K562 (cell line): Measurements from ENCODE around the gene PIH1D1. TPM values are rescaled to one million over a fixed set of nuclear protein-coding genes. Genes with fewer than 3 reads are reported as not detected.
A peak's percentile ranks its signal among the peaks of the same experiment; 100 is the strongest.

Experiments used
- CBX1 ChIP-seq: sonication (generic); IDR thresholded peaks from 2 replicates; pipeline ENCODE4 v1.6.1; 2016; ENCODE audit warnings: antibody characterized with exemption, low read depth, mild to moderate bottlenecking
- ELF2 ChIP-seq: fragments of 250-450 bp; sonication (Bioruptor Pico); IDR thresholded peaks from 2 replicates; pipeline ENCODE4 v1.5.0; 2021; ENCODE audit warnings: mild to moderate bottlenecking
- HNRNPLL ChIP-seq: fragments of 200-400 bp; formaldehyde crosslinking; IDR thresholded peaks from 2 replicates; pipeline ENCODE4 v1.6.1; 2017; ENCODE audit warnings: low read length, low read depth, mild to moderate bottlenecking; ENCODE audit not compliant: poor library complexity, severe bottlenecking
- MIER1 ChIP-seq: fragments of 450-650 bp; IDR thresholded peaks from 2 replicates; pipeline ENCODE4 v1.6.1; 2016; ENCODE audit warnings: antibody characterized with exemption, mild to moderate bottlenecking, low read depth
- MTA3 ChIP-seq: fragments of 450-650 bp; formaldehyde crosslinking; IDR thresholded peaks from 2 replicates; pipeline ENCODE4 v1.6.1; 2017; ENCODE audit warnings: mild to moderate bottlenecking, borderline replicate concordance
- NR3C1 ChIP-seq: sonication (generic); formaldehyde crosslinking; IDR thresholded peaks from 2 replicates; pipeline ENCODE4 v1.8.1; 2022; ENCODE audit warnings: missing genetic modification reagents
- RBFOX2 ChIP-seq: fragments of 200-400 bp; formaldehyde crosslinking; IDR thresholded peaks from 2 replicates; pipeline ENCODE4 v1.6.1; 2017; ENCODE audit warnings: low read depth, mild to moderate bottlenecking, low read length, moderate library complexity
- SIRT6 ChIP-seq: IDR thresholded peaks from one replicate; pipeline ENCODE4 v1.6.1; 2012; ENCODE audit warnings: low read depth, mild to moderate bottlenecking, control low read depth, inconsistent platforms, low read length, moderate library complexity
- SMARCE1 ChIP-seq: fragments of 450-650 bp; IDR thresholded peaks from 2 replicates; pipeline ENCODE4 v1.7.1; 2016; ENCODE audit warnings: mild to moderate bottlenecking
- TRIM24 ChIP-seq, 2 experiments: fragments of 450-650 bp; IDR thresholded peaks; 2 replicates each; pipeline ENCODE4 v1.6.1; 2016
- ZNF586 ChIP-seq: fragments of 450-650 bp; formaldehyde crosslinking; conservative IDR thresholded peaks from 2 replicates; pipeline ENCODE4 v1.4.0; 2020; ENCODE audit warnings: mild to moderate bottlenecking, moderate library complexity
- ZSCAN29 ChIP-seq: fragments of 450-650 bp; IDR thresholded peaks from 2 replicates; pipeline ENCODE4 v1.6.1; 2017
- polyA plus RNA-seq, 8 experiments: library from polyadenylated mRNA; depleted of rRNA in 4 of 8; stranded (reverse) in 5 of 8; unstranded in 3 of 8; fragments of >200 nt; fragmentation: Nextera tagmentation in 2 of 8; fragmentation: Illumina TruSeq in 1 of 8; extraction: Ambion mirVana in 2 of 8; extraction: Trizol in 1 of 8; gene quantifications; 2 replicates each; pipeline versions ENCODE4 v1.2.1 to v1.2.3, GENCODE V29; 2011 to 2014; ENCODE audit warnings: inconsistent platforms in 1 of 8, missing spikeins in 1 of 8
- total RNA-seq, 7 experiments: library from RNA; depleted of rRNA in 6 of 7; stranded (reverse); fragments of >200 nt in 6 of 7; fragmentation: Illumina TruSeq in 2 of 7; extraction: Trizol in 2 of 7; gene quantifications; 2 replicates each; pipeline versions ENCODE4 v1.2.1 to v1.2.3, GENCODE V29; 2011 to 2021; ENCODE audit warnings: low replicate concordance in 1 of 7
- TF ChIP-seq, protein P1 (sequence below): sonication (generic); formaldehyde crosslinking; IDR thresholded peaks from 2 replicates; pipeline ENCODE4 v1.5.0; 2020; ENCODE audit warnings: missing genetic modification reagents
- TF ChIP-seq, protein P2 (sequence below): fragments of 250-450 bp; sonication (Bioruptor Pico); IDR thresholded peaks from 2 replicates; pipeline ENCODE4 v1.5.0; 2022; ENCODE audit warnings: mild to moderate bottlenecking
- TF ChIP-seq, protein P3 (sequence below): fragments of 200-600 bp; sonication (generic); IDR thresholded peaks from one replicate; pipeline ENCODE4 v1.6.1; 2012; ENCODE audit warnings: mild to moderate bottlenecking, low read depth, low read length, inconsistent platforms

Gene PIH1D1
- total and polyA plus RNA-seq, 9 of the 15 experiments (the other 6 are each of a cell fraction or from before 2014, with no cell fraction given): 26.5 to 224 (median 137) TPM

DNA sequence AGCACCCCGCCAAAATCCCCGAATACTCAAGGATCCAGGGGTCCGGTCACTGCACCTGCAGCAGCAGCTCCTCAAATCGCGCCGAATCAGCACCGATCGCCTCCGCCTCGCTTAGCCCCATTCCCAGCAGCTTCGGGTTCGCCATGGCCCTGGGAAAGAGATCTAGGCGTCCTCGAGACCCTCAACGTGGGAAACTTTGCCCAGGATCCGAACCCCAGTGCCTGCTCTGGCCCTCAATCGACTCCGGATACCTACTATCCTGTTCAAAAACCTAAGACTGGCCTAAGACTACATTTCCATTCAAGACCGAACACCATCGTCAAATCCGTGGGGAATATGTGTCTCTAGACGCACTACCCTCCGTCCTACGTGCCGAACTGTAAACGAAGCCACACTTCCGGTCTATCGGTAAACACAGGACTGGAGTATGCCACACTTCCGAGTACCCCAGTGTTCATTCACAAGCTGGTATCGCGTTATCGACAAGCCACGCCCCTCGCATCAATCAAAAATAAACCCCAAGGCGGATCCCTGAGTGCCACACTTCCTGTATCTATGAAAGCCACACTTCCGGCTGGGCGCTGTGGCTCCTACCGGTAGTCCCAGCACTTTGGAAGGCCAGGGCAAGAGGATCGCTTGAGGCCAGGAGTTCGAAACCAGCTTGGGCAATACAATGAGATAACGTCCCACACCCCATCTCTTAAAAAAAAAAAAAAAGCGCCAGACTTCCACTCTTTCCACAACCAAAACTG is at the start of gene PIH1D1 (continued):
- TF ChIP-seq, protein P1, sequence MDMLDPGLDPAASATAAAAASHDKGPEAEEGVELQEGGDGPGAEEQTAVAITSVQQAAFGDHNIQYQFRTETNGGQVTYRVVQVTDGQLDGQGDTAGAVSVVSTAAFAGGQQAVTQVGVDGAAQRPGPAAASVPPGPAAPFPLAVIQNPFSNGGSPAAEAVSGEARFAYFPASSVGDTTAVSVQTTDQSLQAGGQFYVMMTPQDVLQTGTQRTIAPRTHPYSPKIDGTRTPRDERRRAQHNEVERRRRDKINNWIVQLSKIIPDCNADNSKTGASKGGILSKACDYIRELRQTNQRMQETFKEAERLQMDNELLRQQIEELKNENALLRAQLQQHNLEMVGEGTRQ (CRISPR knock-in tag): no peak
- no peak for TF ChIP-seq SMARCE1
- TF ChIP-seq CBX1: no peak
- peak; percentile 72 for TF ChIP-seq RBFOX2
- TF ChIP-seq ZSCAN29: no peak
- TF ChIP-seq NR3C1 (CRISPR knock-in tag): no peak
- no peak for TF ChIP-seq ZNF586 (CRISPR knock-in tag)
- TF ChIP-seq TRIM24 (IDR thresholded peaks at IDR 0.05): no peak
- TF ChIP-seq HNRNPLL: peak; percentile 11
- no peak for TF ChIP-seq MIER1
- TF ChIP-seq, protein P2, sequence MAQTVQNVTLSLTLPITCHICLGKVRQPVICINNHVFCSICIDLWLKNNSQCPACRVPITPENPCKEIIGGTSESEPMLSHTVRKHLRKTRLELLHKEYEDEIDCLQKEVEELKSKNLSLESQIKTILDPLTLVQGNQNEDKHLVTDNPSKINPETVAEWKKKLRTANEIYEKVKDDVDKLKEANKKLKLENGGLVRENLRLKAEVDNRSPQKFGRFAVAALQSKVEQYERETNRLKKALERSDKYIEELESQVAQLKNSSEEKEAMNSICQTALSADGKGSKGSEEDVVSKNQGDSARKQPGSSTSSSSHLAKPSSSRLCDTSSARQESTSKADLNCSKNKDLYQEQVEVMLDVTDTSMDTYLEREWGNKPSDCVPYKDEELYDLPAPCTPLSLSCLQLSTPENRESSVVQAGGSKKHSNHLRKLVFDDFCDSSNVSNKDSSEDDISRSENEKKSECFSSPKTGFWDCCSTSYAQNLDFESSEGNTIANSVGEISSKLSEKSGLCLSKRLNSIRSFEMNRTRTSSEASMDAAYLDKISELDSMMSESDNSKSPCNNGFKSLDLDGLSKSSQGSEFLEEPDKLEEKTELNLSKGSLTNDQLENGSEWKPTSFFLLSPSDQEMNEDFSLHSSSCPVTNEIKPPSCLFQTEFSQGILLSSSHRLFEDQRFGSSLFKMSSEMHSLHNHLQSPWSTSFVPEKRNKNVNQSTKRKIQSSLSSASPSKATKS: no peak
- no peak for TF ChIP-seq MTA3
- TF ChIP-seq, protein P3, sequence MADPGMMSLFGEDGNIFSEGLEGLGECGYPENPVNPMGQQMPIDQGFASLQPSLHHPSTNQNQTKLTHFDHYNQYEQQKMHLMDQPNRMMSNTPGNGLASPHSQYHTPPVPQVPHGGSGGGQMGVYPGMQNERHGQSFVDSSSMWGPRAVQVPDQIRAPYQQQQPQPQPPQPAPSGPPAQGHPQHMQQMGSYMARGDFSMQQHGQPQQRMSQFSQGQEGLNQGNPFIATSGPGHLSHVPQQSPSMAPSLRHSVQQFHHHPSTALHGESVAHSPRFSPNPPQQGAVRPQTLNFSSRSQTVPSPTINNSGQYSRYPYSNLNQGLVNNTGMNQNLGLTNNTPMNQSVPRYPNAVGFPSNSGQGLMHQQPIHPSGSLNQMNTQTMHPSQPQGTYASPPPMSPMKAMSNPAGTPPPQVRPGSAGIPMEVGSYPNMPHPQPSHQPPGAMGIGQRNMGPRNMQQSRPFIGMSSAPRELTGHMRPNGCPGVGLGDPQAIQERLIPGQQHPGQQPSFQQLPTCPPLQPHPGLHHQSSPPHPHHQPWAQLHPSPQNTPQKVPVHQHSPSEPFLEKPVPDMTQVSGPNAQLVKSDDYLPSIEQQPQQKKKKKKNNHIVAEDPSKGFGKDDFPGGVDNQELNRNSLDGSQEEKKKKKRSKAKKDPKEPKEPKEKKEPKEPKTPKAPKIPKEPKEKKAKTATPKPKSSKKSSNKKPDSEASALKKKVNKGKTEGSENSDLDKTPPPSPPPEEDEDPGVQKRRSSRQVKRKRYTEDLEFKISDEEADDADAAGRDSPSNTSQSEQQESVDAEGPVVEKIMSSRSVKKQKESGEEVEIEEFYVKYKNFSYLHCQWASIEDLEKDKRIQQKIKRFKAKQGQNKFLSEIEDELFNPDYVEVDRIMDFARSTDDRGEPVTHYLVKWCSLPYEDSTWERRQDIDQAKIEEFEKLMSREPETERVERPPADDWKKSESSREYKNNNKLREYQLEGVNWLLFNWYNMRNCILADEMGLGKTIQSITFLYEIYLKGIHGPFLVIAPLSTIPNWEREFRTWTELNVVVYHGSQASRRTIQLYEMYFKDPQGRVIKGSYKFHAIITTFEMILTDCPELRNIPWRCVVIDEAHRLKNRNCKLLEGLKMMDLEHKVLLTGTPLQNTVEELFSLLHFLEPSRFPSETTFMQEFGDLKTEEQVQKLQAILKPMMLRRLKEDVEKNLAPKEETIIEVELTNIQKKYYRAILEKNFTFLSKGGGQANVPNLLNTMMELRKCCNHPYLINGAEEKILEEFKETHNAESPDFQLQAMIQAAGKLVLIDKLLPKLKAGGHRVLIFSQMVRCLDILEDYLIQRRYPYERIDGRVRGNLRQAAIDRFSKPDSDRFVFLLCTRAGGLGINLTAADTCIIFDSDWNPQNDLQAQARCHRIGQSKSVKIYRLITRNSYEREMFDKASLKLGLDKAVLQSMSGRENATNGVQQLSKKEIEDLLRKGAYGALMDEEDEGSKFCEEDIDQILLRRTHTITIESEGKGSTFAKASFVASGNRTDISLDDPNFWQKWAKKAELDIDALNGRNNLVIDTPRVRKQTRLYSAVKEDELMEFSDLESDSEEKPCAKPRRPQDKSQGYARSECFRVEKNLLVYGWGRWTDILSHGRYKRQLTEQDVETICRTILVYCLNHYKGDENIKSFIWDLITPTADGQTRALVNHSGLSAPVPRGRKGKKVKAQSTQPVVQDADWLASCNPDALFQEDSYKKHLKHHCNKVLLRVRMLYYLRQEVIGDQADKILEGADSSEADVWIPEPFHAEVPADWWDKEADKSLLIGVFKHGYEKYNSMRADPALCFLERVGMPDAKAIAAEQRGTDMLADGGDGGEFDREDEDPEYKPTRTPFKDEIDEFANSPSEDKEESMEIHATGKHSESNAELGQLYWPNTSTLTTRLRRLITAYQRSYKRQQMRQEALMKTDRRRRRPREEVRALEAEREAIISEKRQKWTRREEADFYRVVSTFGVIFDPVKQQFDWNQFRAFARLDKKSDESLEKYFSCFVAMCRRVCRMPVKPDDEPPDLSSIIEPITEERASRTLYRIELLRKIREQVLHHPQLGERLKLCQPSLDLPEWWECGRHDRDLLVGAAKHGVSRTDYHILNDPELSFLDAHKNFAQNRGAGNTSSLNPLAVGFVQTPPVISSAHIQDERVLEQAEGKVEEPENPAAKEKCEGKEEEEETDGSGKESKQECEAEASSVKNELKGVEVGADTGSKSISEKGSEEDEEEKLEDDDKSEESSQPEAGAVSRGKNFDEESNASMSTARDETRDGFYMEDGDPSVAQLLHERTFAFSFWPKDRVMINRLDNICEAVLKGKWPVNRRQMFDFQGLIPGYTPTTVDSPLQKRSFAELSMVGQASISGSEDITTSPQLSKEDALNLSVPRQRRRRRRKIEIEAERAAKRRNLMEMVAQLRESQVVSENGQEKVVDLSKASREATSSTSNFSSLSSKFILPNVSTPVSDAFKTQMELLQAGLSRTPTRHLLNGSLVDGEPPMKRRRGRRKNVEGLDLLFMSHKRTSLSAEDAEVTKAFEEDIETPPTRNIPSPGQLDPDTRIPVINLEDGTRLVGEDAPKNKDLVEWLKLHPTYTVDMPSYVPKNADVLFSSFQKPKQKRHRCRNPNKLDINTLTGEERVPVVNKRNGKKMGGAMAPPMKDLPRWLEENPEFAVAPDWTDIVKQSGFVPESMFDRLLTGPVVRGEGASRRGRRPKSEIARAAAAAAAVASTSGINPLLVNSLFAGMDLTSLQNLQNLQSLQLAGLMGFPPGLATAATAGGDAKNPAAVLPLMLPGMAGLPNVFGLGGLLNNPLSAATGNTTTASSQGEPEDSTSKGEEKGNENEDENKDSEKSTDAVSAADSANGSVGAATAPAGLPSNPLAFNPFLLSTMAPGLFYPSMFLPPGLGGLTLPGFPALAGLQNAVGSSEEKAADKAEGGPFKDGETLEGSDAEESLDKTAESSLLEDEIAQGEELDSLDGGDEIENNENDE: no peak
- peak; percentile 79; the same call in 1 of the 2 replicates for TF ChIP-seq ELF2
- no peak for TF ChIP-seq SIRT6
